MCF 10A (cell line): ENCODE measurements around the gene CHST6. TPM values are rescaled to one million over a fixed set of nuclear protein-coding genes. Genes with fewer than 3 reads are reported as not detected.

Source experiments
- BruUV-seq: library from RNA; stranded (reverse); fragments of 400-500 nt; replicated peaks from 2 replicates; lab custom pipeline; 2021; lab: Mats Ljungman, UMichigan
- CTCF ChIA-PET: fragments of 300-600 bp; sonication (Branson Sonifier 250); formaldehyde crosslinking; extraction: SDS; loops from one replicate; lab custom pipeline; 2021; ENCODE audit warnings: antibody characterized with exemption, inconsistent platforms; lab: Yijun Ruan, JAX
- POLR2A ChIA-PET: fragments of 300-600, 350-650 bp; sonication (Branson Sonifier 250); formaldehyde crosslinking; extraction: SDS; loops from one replicate; lab custom pipeline; 2020; ENCODE audit warnings: antibody characterized with exemption, inconsistent platforms; lab: Yijun Ruan, JAX
- DNase-seq: peaks from one replicate; pipeline ENCODE4 v3.0.0-alpha.2; 2018; ENCODE audit not compliant: unreplicated experiment
- H3K27ac Mint-ChIP-seq: one replicate; pipeline ENCODE4 v1.8.0; 2022; ENCODE audit warnings: mild to moderate bottlenecking, low read depth, mixed read lengths; ENCODE audit not compliant: unreplicated experiment
- H3K27me3 Mint-ChIP-seq: one replicate; pipeline ENCODE4 v1.8.0; 2022; ENCODE audit warnings: mixed read lengths; ENCODE audit not compliant: insufficient read depth, unreplicated experiment
- H3K36me3 Mint-ChIP-seq: one replicate; pipeline ENCODE4 v1.8.0; 2022; ENCODE audit warnings: mild to moderate bottlenecking, moderate library complexity, mixed read lengths; ENCODE audit not compliant: insufficient read depth, unreplicated experiment
- H3K4me1 Mint-ChIP-seq: one replicate; pipeline ENCODE4 v1.8.0; 2022; ENCODE audit warnings: mixed read lengths; ENCODE audit not compliant: insufficient read depth, unreplicated experiment
- H3K4me3 Mint-ChIP-seq: one replicate; pipeline ENCODE4 v1.8.0; 2022; ENCODE audit warnings: mild to moderate bottlenecking, moderate library complexity, mixed read lengths; ENCODE audit not compliant: unreplicated experiment
- H3K9me3 Mint-ChIP-seq: one replicate; pipeline ENCODE4 v1.8.0; 2022; ENCODE audit warnings: mixed read lengths; ENCODE audit not compliant: unreplicated experiment
- intact Hi-C: fragments of 100-400 bp; cut with micrococcal nuclease; formaldehyde crosslinking; loops from 2 replicates; pipeline ENCODE4 v1.14.1; 2022
- total RNA-seq: library from RNA; stranded (reverse); gene quantifications from 2 replicates; pipeline ENCODE4 v1.2.3, GENCODE V29; 2022
- TF ChIP-seq, protein P1 (sequence below): fragments of 200-600 bp; IDR thresholded peaks from one replicate; pipeline ENCODE4 v1.8.0; 2022; ENCODE audit warnings: antibody characterized with exemption, mild to moderate bottlenecking; ENCODE audit not compliant: unreplicated experiment

CHST6 gene
- total RNA-seq, 1 experiment from 2014 or later = 0.16 TPM

DNA sequence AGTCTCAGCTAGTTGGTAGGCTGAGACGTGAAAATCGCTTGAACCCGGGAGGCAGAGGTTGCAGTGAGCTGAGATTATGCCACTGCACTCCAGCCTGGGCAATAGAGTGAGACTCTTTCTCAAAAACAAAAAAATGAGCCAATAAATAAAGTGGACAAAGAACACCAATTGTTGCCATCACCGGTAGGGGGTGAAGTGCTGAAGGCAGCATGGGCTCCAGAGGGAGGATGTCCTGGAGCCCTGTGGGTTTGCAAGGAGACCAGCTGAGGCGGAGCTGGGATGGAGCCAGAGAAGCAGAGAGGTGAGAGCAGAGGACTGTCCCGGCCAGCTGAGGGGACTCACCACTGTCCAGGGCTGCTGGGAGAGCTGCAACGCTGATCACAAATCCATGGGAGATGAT lies 13.8 kb downstream of the CHST6 start:
- Mint-ChIP-seq H3K9me3 (no peaks in the 10 kb centered on the region), H3K27me3 (no peaks in the 10 kb centered on the region), H3K4me3 (no peak overlapping the region), H3K36me3 (peaks cover 6% of the 10 kb centered on the region), H3K27ac (no peak overlapping the region), H3K4me1 (peaks cover 48% of the 10 kb centered on the region)
- intact Hi-C loops = no loop called here
- no TSS peak for BruUV-seq
- POLR2A ChIA-PET = interaction anchor here (0.6 to 6.7 kb wide), 3 partner anchors 12 to 98 kb away, joined by 3 to 46 read pairs (median 3); no protein-coding TSS in a partner anchor
- TF ChIP-seq, protein P1, sequence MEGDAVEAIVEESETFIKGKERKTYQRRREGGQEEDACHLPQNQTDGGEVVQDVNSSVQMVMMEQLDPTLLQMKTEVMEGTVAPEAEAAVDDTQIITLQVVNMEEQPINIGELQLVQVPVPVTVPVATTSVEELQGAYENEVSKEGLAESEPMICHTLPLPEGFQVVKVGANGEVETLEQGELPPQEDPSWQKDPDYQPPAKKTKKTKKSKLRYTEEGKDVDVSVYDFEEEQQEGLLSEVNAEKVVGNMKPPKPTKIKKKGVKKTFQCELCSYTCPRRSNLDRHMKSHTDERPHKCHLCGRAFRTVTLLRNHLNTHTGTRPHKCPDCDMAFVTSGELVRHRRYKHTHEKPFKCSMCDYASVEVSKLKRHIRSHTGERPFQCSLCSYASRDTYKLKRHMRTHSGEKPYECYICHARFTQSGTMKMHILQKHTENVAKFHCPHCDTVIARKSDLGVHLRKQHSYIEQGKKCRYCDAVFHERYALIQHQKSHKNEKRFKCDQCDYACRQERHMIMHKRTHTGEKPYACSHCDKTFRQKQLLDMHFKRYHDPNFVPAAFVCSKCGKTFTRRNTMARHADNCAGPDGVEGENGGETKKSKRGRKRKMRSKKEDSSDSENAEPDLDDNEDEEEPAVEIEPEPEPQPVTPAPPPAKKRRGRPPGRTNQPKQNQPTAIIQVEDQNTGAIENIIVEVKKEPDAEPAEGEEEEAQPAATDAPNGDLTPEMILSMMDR = peak; percentile 18
- no peak for DNase-seq
- CTCF ChIA-PET = interaction anchor here (0.7 to 2.6 kb wide), 3 partner anchors 10 to 16 kb away, joined by 4 to 20 read pairs (median 11); partner anchors contain the start of gene TMEM170A

DNA sequence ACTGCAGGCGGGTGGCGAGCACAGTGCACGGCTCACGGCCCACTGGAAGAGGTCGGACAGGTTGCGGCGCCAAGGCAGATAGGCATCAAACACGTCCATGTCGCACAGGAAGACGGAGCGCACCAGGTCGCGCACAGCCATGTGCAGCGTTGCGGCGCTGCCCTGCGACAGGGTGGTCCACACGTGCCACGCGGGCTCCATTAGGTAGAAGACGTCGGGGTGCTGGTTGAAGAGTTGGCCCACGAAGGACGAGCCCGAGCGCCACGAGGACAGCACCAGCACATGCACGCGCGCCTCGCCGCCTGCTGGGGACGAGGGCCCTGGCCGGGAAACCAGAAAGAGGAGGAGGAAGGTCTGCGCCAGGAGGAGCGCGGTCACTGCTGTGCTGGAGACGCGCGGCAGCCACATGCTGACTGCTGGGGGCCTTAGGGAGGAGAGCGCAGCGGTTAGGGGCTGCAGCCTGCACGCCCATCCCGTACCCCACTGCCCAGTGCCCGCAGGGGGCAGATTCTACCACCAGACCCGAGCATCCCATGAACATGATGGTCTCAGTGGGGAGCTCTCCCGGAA lies 15.7 kb downstream of the CHST6 start:
- H3K9me3 Mint-ChIP-seq = no peaks in the 10 kb centered on the region
- no peak overlapping the region for H3K27ac Mint-ChIP-seq
- BruUV-seq = no TSS peak
- H3K4me3 Mint-ChIP-seq = no peak overlapping the region
- CTCF ChIA-PET = no interaction called here
- POLR2A ChIA-PET = no interaction called here
- H3K27me3 Mint-ChIP-seq = no peaks in the 10 kb centered on the region
- intact Hi-C loops = no loop called here
- no peak for DNase-seq
- TF ChIP-seq, protein P1 = no peak
- peaks cover 32% of the 10 kb centered on the region for H3K4me1 Mint-ChIP-seq
- peaks cover 6% of the 10 kb centered on the region for H3K36me3 Mint-ChIP-seq

DNA sequence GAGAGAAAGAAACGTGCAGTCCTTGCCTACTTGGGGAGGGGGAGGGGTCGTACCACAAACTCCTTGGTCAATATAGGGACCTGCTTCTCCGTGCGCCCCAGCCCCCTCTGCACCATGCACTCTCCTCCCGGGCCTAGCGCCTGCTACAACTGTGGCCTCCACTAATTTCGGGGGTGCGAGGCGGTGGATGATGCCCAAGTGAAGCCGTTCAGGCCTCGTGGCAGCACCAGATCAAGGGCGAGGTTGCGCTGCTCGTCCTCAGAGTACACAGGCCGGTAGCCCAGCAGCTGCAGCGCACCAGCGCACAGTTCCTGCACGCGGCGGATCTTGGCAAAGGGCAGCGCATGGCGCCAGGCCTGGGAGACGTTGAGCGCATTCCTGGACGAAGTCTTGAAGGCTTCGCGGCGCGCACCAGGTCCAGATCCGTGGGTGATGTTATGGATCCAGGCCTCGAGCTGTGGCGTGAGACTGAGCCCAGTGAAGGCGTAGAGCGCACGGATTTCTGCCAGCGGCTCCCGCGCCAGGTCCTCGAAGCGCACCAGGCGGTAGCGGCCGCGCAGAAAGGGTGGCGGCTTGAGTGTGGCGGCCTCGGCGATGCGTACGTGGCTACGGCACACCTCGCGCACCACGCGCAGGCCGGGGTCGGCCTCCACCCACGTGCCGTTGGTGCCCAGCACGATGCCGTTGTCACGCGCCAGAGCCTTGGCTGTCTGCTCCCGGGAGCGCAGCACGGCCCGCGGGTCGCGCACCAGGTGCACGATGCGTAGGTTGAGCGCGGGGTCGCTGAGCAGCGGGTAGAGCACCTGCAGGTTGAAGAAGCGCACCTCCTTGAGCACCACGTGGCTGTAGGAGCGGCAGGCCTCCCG lies 16.5 kb downstream of the CHST6 start:
- Mint-ChIP-seq H3K27ac (no peak overlapping the region), H3K36me3 (peaks cover 6% of the 10 kb centered on the region), H3K4me1 (peaks cover 29% of the 10 kb centered on the region), H3K4me3 (no peak overlapping the region), H3K9me3 (no peaks in the 10 kb centered on the region), H3K27me3 (no peaks in the 10 kb centered on the region)
- no peak for DNase-seq
- TF ChIP-seq, protein P1 = no peak
- POLR2A ChIA-PET = interaction anchor here (0.7 to 1.6 kb wide), 5 partner anchors 15 to 44 kb away, joined by 4 to 9 read pairs (median 4); partner anchors contain the start of gene TMEM170A
- intact Hi-C loops = no loop called here
- BruUV-seq = no TSS peak
- CTCF ChIA-PET = interaction anchor here (0.7 to 4.5 kb wide), 5 partner anchors 14 to 56 kb away, joined by 3 to 24 read pairs (median 3); no protein-coding TSS in a partner anchor
